ENCODE measurements around the gene CDK6.

DNA sequence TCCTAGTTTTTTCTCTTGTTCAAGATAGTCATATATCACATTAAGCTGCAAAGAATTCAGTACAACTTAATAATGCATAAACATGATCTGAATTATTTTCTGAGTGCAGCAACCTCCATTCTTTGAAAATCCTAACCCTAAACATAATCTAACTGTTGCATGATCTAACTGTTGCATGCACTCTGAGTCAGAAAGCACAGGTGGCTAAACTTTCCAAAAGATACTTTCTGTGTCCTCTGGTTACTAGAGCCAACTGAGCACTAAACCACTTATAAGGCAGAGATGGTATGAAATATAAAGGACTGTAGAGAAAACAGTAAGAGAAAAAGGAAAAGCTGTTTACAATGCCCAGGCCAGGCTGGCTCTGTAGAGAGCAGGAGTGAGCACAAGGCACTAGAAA lies 223.2 kb downstream of the CDK6 start:
- TF ChIP-seq, protein P1, sequence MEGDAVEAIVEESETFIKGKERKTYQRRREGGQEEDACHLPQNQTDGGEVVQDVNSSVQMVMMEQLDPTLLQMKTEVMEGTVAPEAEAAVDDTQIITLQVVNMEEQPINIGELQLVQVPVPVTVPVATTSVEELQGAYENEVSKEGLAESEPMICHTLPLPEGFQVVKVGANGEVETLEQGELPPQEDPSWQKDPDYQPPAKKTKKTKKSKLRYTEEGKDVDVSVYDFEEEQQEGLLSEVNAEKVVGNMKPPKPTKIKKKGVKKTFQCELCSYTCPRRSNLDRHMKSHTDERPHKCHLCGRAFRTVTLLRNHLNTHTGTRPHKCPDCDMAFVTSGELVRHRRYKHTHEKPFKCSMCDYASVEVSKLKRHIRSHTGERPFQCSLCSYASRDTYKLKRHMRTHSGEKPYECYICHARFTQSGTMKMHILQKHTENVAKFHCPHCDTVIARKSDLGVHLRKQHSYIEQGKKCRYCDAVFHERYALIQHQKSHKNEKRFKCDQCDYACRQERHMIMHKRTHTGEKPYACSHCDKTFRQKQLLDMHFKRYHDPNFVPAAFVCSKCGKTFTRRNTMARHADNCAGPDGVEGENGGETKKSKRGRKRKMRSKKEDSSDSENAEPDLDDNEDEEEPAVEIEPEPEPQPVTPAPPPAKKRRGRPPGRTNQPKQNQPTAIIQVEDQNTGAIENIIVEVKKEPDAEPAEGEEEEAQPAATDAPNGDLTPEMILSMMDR (conservative IDR thresholded peaks at IDR 0.05; ENCODE audit: low read depth, low read length), result no peak
- no peak for TF ChIP-seq EZH2 (IDR thresholded peaks at IDR 0.05; ENCODE audit: borderline replicate concordance, low read depth, low read length, poor library complexity, severe bottlenecking)

All from A673 (cell line).